Neural cell (in vitro differentiated cells): ENCODE results near the gene LCP2.

Source experiments
- EP300 ChIP-seq: fragments of 450-650 bp; conservative IDR thresholded peaks from 2 replicates; pipeline ENCODE4 v1.6.1; 2014; ENCODE audit warnings: antibody characterized with exemption, mild to moderate bottlenecking, moderate library complexity; ENCODE audit not compliant: poor library complexity, severe bottlenecking
- MXI1 ChIP-seq: fragments of 450-650 bp; conservative IDR thresholded peaks from 2 replicates; pipeline ENCODE4 v1.6.1; 2014; ENCODE audit warnings: antibody characterized with exemption, mild to moderate bottlenecking; ENCODE audit not compliant: poor library complexity, severe bottlenecking
- TF ChIP-seq, protein P1 (sequence below): fragments of 450-650 bp; IDR thresholded peaks from 2 replicates; pipeline ENCODE4 v1.5.1; 2014; ENCODE audit warnings: antibody characterized with exemption, mild to moderate bottlenecking, moderate library complexity; ENCODE audit not compliant: poor library complexity, severe bottlenecking

DNA sequence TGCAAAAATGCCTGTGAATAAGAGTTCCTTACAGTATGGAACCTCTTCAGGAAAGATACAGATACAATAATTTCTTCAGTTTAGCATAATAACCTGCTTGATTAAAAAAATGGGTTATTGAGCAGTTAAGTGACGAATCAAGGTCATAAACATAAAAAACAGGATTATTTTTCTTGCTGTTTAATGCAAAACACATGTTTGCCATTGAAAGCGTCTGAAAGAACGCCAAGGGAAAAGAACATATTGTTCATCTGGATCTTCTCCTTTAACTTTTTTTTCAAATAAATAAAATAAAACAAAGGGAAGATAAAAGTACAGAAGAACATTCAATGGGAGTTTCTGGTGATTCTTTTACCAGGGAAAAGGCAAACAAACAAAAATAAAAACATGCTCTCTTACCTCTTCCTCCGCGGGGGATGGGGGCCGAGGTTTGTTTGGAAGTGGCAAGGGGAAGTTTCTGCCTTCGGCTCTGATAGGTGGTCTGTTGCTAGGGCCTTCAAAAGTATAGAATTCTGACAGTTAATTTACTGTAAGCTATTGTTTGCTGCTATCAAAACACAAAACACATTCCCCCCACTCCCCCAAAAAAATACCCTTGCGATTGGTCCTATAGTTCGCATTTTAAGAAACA lies 44.7 kb downstream of the LCP2 start:
- TF ChIP-seq MXI1 (no peak), EP300 (no peak)
- TF ChIP-seq, protein P1, sequence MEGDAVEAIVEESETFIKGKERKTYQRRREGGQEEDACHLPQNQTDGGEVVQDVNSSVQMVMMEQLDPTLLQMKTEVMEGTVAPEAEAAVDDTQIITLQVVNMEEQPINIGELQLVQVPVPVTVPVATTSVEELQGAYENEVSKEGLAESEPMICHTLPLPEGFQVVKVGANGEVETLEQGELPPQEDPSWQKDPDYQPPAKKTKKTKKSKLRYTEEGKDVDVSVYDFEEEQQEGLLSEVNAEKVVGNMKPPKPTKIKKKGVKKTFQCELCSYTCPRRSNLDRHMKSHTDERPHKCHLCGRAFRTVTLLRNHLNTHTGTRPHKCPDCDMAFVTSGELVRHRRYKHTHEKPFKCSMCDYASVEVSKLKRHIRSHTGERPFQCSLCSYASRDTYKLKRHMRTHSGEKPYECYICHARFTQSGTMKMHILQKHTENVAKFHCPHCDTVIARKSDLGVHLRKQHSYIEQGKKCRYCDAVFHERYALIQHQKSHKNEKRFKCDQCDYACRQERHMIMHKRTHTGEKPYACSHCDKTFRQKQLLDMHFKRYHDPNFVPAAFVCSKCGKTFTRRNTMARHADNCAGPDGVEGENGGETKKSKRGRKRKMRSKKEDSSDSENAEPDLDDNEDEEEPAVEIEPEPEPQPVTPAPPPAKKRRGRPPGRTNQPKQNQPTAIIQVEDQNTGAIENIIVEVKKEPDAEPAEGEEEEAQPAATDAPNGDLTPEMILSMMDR = no peak
